Esophagus squamous epithelium (tissue), 4 donors: ENCODE results near the gene FAM204A.

Experiments
- CTCF ChIP-seq, 6 experiments: fragments of 450-650 bp in 4 of 6; fragments of 200-600 bp in 2 of 6; sonication (generic) in 2 of 6; IDR thresholded peaks; one replicate each; pipeline ENCODE4 v1.5.1; 2016 to 2019; ENCODE audit warnings: antibody characterized with exemption in 6 of 6, mild to moderate bottlenecking in 4 of 6, moderate library complexity in 4 of 6
- POLR2A ChIP-seq, 4 donors: fragments of 450-650 bp; IDR thresholded peaks; one replicate each; pipeline ENCODE4 v1.6.1; 2017; ENCODE audit warnings: antibody characterized with exemption in 4 of 4, mild to moderate bottlenecking in 4 of 4, moderate library complexity in 3 of 4

GRCh38 chr10:118259288-118259906 is 82.7 kb downstream of the FAM204A start:
- no peak for TF ChIP-seq POLR2A (IDR thresholded peaks at IDR 0.05)
- peak in 5 of 6 experiments; percentile 28 to 59 (median 30) for TF ChIP-seq CTCF (IDR thresholded peaks at IDR 0.05)
